ENCODE results near the gene TBC1D32. TPM values are rescaled to one million over a fixed set of nuclear protein-coding genes. Genes with fewer than 3 reads are reported as not detected.
"Not testable (repeated sequence)": the region's sequence is repeated elsewhere in the genome, so short reads cannot be mapped to it uniquely, and the experiment has no call there.

The TBC1D32 gene
- total RNA-seq, 1 donor from 2014 or later: 8.1 TPM

DNA sequence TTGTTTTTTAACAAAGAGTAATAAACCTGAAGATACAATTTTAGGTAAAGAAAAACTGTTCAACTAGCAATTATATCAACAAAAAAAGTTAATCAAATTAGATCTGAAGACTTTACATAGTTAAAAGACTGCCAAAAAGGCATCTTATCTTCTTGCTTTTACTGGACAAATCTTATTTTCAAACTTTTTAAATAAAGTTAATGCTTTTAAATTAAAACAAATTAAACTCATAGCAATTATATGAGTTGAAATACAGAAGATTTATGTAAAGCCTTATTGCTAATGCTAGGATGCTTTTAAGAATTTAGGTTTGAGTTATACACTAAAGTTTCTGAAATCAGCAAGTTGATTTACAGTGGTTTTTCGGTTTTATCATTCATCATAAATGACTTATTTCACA lies 227.3 kb downstream of the TBC1D32 start:
- Mint-ChIP-seq H3K9me3 (peaks cover 7% of the 10 kb centered on the region), H3K27ac (no peak overlapping the region), H3K4me1 (no peaks in the 10 kb centered on the region), H3K4me3 (no peak overlapping the region), H3K36me3 (ENCODE audit: low read depth) (no peaks in the 10 kb centered on the region), H3K27me3 (no peaks in the 10 kb centered on the region)
- DNase-seq: no peak
- intact Hi-C loops (cut with micrococcal nuclease): no loop called here

DNA sequence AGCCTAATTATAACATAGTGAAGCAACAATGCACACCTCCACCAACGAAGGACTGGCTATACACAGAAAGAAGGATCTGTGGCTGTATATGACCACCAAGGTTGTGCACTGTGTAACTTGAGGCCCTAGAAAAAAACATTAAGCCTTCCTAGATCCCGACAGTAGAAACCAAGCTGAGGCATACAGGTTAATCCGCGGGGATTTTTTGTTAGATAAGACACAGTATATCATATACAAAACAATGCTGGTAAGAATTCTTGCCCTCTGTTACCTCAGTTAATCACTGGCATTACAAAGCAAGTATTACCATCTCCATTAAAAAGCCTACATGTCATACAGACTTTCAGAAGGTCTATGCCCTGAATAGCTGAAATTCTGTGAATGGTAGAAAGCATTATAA lies 228.8 kb downstream of the TBC1D32 start:
- Mint-ChIP-seq H3K27me3 (no peaks in the 10 kb centered on the region), H3K27ac (no peak overlapping the region), H3K4me1 (no peaks in the 10 kb centered on the region), H3K36me3 (ENCODE audit: low read depth) (no peaks in the 10 kb centered on the region), H3K4me3 (no peak overlapping the region), H3K9me3 (peaks cover 7% of the 10 kb centered on the region)
- intact Hi-C loops (cut with micrococcal nuclease): no loop called here
- DNase-seq: no peak

DNA sequence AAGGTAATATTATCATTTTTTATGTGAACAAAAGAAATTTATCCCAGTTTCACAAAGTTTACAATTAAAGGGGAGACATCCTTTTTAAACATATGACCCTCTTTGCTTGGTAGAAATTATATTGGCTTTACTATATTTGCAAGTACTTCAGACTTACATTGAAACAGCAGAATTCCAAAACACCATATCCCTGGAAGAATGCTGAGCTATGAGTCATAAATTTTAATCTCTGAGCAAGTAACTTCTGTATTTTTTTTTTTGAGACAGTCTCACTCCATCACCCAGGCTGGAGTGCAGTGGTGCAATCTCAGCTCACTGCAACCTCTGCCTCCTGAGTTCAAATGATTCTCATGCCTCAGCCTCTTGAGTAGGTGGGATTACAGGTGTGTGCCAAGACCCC lies 240.4 kb downstream of the TBC1D32 start:
- no peak overlapping the region for H3K4me3 Mint-ChIP-seq
- no peak overlapping the region for H3K27ac Mint-ChIP-seq
- H3K36me3 Mint-ChIP-seq (ENCODE audit: low read depth): no peaks in the 10 kb centered on the region
- H3K4me1 Mint-ChIP-seq: no peaks in the 10 kb centered on the region
- intact Hi-C loops (cut with micrococcal nuclease): no loop called here
- DNase-seq: no peak
- peaks cover 5% of the 10 kb centered on the region for H3K9me3 Mint-ChIP-seq
- H3K27me3 Mint-ChIP-seq: no peaks in the 10 kb centered on the region

DNA sequence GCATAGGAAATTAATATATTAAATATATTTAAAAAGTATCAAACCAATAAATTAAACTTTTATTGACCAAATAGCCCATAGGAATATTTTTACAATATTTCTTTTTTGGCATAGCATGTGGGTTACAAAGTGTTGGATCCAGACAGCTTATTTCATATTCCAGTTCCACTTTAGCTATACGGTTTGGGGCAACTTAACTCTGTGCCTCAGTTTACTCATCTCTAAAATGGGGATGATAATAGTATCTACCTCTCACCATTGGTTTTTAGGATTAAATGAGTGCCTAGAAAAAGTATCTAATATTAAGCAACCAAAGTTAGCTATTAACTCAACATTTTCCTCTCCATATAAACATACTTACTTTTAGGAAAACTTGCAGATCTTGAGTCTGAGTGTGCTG lies 243.8 kb downstream of the TBC1D32 start:
- H3K27ac Mint-ChIP-seq: no peak overlapping the region
- no peaks in the 10 kb centered on the region for H3K9me3 Mint-ChIP-seq
- no peaks in the 10 kb centered on the region for H3K36me3 Mint-ChIP-seq (ENCODE audit: low read depth)
- no peak overlapping the region for H3K4me3 Mint-ChIP-seq
- no peaks in the 10 kb centered on the region for H3K27me3 Mint-ChIP-seq
- DNase-seq: no peak
- no peaks in the 10 kb centered on the region for H3K4me1 Mint-ChIP-seq
- intact Hi-C loops (cut with micrococcal nuclease): no loop called here

DNA sequence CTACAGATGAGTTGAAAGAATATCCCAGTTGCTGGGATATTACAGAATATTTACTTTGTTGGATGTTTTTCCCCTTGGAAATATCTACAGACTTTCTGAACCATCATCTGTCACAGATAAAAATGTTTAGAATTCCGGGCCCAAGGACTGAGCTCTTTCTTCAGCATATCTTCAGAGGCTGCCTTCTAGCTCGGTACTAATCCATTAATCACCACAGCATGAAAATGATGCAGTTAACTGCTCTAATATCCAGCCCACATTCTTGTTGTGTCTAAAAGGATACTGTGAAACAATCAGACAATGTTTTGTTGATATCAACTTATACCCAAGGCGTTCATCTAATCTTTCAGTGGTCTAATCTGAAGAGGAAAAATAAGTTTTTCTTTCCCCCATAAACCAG lies 247.4 kb downstream of the TBC1D32 start:
- H3K27ac Mint-ChIP-seq: no peak overlapping the region
- intact Hi-C loops (cut with micrococcal nuclease): no loop called here
- H3K4me3 Mint-ChIP-seq: no peak overlapping the region
- no peaks in the 10 kb centered on the region for H3K4me1 Mint-ChIP-seq
- DNase-seq: no peak
- no peaks in the 10 kb centered on the region for H3K9me3 Mint-ChIP-seq
- H3K27me3 Mint-ChIP-seq: no peaks in the 10 kb centered on the region
- H3K36me3 Mint-ChIP-seq (ENCODE audit: low read depth): no peaks in the 10 kb centered on the region

DNA sequence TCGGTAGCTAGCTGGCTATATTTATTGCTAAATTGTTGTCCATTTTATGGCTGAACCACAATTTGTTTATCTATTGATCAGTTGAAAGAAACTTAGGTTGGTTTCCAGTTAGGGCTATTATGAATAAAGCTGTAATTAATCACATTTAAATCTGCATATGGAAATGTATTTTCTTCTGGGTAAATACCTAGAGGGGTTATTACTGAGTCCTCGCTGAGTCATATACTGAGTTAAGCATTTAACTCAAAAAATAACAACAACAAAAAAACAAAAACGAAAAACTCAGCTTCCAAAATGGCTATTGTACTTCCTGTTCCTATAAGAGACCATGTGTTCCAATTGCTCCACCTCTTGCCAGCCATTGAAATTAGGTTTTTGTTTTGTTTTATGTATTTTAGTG lies 258.2 kb downstream of the TBC1D32 start:
- no peak overlapping the region for H3K4me3 Mint-ChIP-seq
- H3K4me1 Mint-ChIP-seq: no peaks in the 10 kb centered on the region
- intact Hi-C loops (cut with micrococcal nuclease): no loop called here
- peaks cover 2% of the 10 kb centered on the region for H3K9me3 Mint-ChIP-seq
- no peak for DNase-seq
- no peaks in the 10 kb centered on the region for H3K27me3 Mint-ChIP-seq
- H3K27ac Mint-ChIP-seq: no peak overlapping the region
- H3K36me3 Mint-ChIP-seq (ENCODE audit: low read depth): no peaks in the 10 kb centered on the region

DNA sequence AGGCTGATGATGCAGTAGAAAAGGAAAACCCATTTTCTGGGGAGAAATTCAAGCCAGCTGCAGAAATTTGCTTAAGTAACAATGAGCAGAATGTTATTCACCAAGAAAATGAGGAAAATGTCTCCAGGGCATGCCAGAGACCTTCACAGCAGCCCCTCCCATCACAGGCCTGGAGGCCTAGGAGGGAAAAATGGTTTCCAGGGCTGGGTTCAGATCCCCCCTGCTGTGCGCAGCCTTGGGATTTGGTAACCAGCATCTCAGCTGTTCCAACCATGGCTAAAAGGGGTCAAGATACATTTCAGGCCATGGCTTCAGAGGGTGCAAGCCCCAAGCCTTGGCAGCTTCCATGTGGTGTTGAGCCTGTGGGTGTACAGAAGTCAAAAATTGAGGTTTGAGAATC lies 265.5 kb downstream of the TBC1D32 start:
- H3K27ac Mint-ChIP-seq; intact Hi-C loops (cut with micrococcal nuclease); DNase-seq; H3K4me1 Mint-ChIP-seq; H3K4me3 Mint-ChIP-seq; H3K27me3 Mint-ChIP-seq; H3K36me3 Mint-ChIP-seq (ENCODE audit: low read depth): not testable (repeated sequence)
- peaks cover 17% of the 10 kb centered on the region for H3K9me3 Mint-ChIP-seq

DNA sequence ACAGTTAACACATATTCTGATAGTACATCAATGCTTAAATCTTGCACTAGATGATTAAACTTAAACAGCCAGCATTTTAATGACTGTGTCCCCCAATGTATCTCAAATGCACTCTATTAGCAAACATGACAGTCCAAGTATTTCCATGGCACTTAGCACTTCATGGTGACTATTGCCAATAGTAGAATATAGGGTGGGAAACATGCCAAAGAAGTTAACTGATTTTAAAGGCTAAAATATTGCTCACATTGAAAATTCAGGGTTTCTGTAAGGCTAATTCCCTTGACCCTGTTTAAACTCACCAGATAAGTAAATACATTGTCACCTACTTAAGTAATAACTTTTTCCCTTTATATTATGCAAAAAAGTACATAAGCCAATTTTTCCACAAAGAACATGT lies 266.9 kb downstream of the TBC1D32 start:
- Mint-ChIP-seq H3K4me3 (no peak overlapping the region), H3K27ac (no peak overlapping the region), H3K4me1 (no peaks in the 10 kb centered on the region), H3K27me3 (no peaks in the 10 kb centered on the region), H3K9me3 (peaks cover 24% of the 10 kb centered on the region), H3K36me3 (ENCODE audit: low read depth) (no peaks in the 10 kb centered on the region)
- DNase-seq: no peak
- intact Hi-C loops (cut with micrococcal nuclease): no loop called here

DNA sequence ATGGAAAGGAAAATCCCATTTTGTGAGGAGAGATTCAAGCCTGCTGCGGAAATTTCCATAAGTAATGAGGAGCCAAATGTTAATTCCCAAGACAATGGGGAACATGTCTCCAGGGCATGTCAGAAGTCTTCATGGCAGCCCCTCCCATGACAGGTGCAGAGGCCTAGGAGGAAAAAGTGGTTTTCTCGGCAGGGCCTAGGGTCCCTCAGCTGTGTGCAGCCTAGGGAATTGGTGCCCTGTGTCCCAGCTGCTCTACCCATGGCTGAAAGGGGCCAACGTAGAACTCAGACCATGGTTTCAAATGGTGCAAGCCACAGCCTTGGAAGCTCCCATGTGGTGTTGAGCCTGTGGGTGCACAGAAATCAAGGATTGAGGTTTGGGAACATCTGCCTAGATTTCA lies 269.9 kb downstream of the TBC1D32 start:
- Mint-ChIP-seq H3K36me3 (ENCODE audit: low read depth) (no peaks in the 10 kb centered on the region), H3K9me3 (peaks cover 18% of the 10 kb centered on the region)

DNA sequence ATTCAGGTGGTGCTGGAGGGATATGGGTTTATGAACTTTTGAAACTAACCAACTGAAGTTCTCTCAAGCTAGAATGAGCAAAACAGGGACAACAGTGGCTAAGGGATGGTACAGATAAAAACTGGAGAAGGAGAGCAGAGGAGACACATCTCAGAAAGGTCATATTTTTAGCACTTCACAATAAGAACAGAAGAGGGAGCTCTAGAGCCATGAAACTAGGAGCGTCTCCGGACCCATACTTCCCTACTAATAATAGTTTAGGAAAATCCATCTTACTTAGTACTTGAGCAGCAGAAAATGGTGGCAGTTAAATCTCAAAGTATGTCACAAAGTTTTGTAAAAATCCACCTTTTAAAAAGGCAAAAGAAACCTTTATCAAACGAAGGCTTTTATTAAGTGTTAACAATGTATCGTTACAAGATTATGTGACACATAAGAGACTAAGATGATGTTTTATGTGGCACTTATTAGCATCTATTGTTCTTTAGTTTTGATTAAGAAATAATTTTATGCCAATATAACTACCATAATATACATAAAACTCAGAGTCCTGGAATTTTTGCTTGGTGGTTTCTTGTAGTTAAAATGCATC lies 278.6 kb downstream of the TBC1D32 start:
- H3K27ac Mint-ChIP-seq: no peak overlapping the region
- H3K4me1 Mint-ChIP-seq: no peaks in the 10 kb centered on the region
- intact Hi-C loops (cut with micrococcal nuclease): loop anchor here (1.0 to 5.0 kb wide), 5 partner anchors 182 to 978 kb away; no protein-coding TSS in a partner anchor
- no peaks in the 10 kb centered on the region for H3K36me3 Mint-ChIP-seq (ENCODE audit: low read depth)
- H3K4me3 Mint-ChIP-seq: no peak overlapping the region
- peaks cover 2% of the 10 kb centered on the region for H3K27me3 Mint-ChIP-seq
- peak; percentile 60 for DNase-seq
- H3K9me3 Mint-ChIP-seq: no peaks in the 10 kb centered on the region

More for the DNA sequence above, 269.9 kb downstream of the TBC1D32 start:
- H3K27me3 Mint-ChIP-seq: no peaks in the 10 kb centered on the region
- intact Hi-C loops (cut with micrococcal nuclease): no loop called here
- H3K4me3 Mint-ChIP-seq: no peak overlapping the region
- no peaks in the 10 kb centered on the region for H3K4me1 Mint-ChIP-seq
- H3K27ac Mint-ChIP-seq: no peak overlapping the region
- no peak for DNase-seq

DNA sequence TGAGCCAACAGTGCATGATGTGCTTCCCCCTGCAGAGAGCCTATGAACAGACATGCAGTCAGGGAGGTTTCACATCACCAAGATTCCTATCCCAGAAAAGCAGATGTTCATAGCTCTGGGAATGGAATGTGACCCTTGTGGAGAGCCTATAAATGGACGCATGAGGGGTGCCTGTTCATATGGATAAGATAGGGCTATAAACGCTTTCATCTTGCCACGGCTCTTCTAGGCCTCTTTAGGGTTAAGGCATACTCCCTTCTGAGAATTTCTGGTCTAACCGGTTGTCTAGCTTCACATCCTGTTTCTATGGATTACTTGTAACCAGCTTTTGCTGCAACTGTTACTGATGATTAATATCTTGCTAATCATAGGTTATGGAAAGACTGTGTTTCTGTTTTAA lies 285.7 kb downstream of the TBC1D32 start:
- H3K27ac Mint-ChIP-seq; H3K4me3 Mint-ChIP-seq; H3K4me1 Mint-ChIP-seq; H3K9me3 Mint-ChIP-seq; H3K27me3 Mint-ChIP-seq; DNase-seq; H3K36me3 Mint-ChIP-seq (ENCODE audit: low read depth); intact Hi-C loops (cut with micrococcal nuclease): not testable (repeated sequence)

DNA sequence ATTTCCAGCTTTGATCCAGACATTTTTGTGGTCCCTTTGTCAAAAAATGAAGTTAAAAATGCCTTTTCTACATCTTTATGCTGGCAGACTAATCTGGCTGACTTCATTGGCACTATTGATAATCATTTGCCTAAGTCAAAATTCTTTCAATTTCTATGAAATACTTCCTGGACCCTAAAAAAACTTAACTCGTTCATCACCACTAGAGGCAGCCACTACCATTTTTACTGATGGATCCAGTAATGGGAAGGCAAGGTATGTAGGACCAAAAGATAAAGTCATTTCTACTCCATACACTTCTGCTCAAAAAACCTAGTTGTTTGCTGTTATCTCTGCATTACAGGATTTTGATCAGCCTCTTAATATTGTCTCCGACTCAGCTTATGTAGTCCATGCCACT lies 289.4 kb downstream of the TBC1D32 start:
- H3K27ac Mint-ChIP-seq; H3K27me3 Mint-ChIP-seq; H3K36me3 Mint-ChIP-seq (ENCODE audit: low read depth); DNase-seq; H3K4me1 Mint-ChIP-seq; intact Hi-C loops (cut with micrococcal nuclease); H3K9me3 Mint-ChIP-seq; H3K4me3 Mint-ChIP-seq: not testable (repeated sequence)

DNA sequence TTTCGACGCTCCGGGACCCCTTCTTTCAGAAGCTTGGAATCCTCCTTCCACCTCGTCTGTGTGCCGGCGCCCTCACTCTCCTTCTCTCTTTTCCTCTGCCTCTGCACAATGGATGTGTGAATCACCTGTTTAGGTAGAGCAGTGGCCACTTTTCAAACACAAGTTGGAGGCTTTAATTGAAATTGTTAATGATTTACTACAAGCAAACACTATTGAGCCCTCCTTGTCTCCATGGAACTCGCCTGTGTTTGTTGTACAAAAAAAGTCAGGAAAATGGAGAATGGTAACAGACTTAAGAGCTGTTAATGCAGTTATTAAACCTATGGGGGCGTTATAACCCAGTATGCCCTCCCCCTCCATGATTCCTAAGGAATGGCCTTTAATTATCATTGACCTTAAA lies 290.6 kb downstream of the TBC1D32 start:
- H3K27me3 Mint-ChIP-seq; DNase-seq; H3K36me3 Mint-ChIP-seq (ENCODE audit: low read depth); H3K27ac Mint-ChIP-seq; H3K9me3 Mint-ChIP-seq; H3K4me3 Mint-ChIP-seq; intact Hi-C loops (cut with micrococcal nuclease); H3K4me1 Mint-ChIP-seq: not testable (repeated sequence)

DNA sequence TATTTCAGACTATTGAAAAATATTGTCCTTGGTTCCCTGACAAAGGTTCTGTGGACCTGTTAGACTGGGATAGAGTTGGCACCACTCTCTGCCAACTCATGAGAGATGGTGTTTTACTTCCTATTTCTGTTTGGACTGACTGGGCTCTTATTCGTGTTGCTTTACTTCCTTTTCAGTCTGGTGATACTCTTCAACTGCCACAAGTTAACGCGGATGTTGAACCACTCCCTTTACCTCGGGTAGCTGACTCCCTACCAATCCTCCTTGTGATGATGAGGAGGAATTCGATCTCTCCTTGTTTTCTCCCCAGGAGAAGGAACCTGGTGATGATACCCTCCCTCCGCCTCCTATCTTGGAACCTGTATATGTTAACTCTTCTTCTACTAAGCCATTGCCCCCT lies 291.1 kb downstream of the TBC1D32 start:
- H3K9me3 Mint-ChIP-seq; H3K27ac Mint-ChIP-seq; H3K4me3 Mint-ChIP-seq; H3K27me3 Mint-ChIP-seq; DNase-seq; H3K4me1 Mint-ChIP-seq; intact Hi-C loops (cut with micrococcal nuclease); H3K36me3 Mint-ChIP-seq (ENCODE audit: low read depth): not testable (repeated sequence)

DNA sequence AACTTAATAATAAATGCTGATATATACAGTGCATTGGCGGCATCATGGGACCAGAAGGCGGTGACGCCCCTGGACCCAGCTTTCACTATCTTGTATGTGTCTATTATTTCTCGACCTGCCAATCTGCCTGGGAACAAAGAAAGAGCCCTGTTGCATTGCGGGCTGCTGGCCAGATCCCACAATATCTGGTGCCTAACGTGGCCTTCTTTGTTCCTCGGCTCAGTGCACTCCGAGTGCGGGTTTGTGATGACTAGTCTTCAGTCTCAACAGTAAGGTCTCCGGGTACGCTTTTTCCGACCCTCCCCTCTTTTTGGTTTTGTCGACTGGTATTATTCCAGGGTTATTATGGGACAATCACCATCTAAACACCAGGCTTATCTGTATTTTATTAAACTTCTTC lies 291.5 kb downstream of the TBC1D32 start:
- no peaks in the 10 kb centered on the region for H3K36me3 Mint-ChIP-seq (ENCODE audit: low read depth)
- DNase-seq: no peak
- intact Hi-C loops (cut with micrococcal nuclease): no loop called here

More for the DNA sequence above, 291.5 kb downstream of the TBC1D32 start:
- Mint-ChIP-seq H3K9me3 (no peaks in the 10 kb centered on the region), H3K27me3 (no peaks in the 10 kb centered on the region), H3K4me1 (no peaks in the 10 kb centered on the region), H3K4me3 (no peak overlapping the region), H3K27ac (no peak overlapping the region)

Measured in activated CD4-positive, alpha-beta T cell treated with anti-CD3 and anti-CD28 coated beads, Interleukin-2, amount 10 ng/mL, durations not matched to agents 24 days and 14 days (primary cell).